Testis (tissue), 2 donors: ENCODE measurements around the gene PRAMEF4.
"Not testable (repeated sequence)": the region's sequence is repeated elsewhere in the genome, so short reads cannot be mapped to it uniquely, and the experiment has no call there.

Experiments used
- POLR2A ChIP-seq: fragments of 450-650 bp; IDR thresholded peaks from one replicate; pipeline ENCODE4 v1.6.1; 2017; ENCODE audit warnings: antibody characterized with exemption, mild to moderate bottlenecking, moderate library complexity
- TF ChIP-seq, protein P1 (sequence below), 3 experiments: fragments of 450-650 bp in 2 of 3; fragments of 200-600 bp in 1 of 3; sonication (generic) in 1 of 3; IDR thresholded peaks; one replicate each; pipeline ENCODE4 v1.5.1; 2016 to 2019; ENCODE audit warnings: antibody characterized with exemption in 3 of 3, mild to moderate bottlenecking in 2 of 3, moderate library complexity in 1 of 3

DNA sequence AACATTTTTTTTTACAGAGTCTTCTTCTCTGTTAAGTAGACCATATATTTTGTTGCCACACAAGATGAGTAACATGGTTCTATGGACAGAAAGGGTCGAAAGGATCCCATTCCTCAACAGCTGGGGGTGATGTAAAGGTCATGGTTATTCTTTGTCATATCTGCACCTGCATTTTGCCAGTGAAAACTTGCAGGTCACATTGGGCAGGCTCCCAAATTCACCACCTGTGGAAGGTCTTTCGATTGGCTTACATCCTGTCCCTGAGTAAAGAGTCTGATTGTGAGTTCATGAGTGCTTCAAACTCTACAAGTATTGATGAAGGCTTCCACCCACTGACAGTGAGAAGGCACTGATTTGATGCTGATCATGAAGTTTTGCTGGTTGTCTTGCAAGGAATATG lies 52.8 kb downstream of the PRAMEF4 start:
- TF ChIP-seq, protein P1, sequence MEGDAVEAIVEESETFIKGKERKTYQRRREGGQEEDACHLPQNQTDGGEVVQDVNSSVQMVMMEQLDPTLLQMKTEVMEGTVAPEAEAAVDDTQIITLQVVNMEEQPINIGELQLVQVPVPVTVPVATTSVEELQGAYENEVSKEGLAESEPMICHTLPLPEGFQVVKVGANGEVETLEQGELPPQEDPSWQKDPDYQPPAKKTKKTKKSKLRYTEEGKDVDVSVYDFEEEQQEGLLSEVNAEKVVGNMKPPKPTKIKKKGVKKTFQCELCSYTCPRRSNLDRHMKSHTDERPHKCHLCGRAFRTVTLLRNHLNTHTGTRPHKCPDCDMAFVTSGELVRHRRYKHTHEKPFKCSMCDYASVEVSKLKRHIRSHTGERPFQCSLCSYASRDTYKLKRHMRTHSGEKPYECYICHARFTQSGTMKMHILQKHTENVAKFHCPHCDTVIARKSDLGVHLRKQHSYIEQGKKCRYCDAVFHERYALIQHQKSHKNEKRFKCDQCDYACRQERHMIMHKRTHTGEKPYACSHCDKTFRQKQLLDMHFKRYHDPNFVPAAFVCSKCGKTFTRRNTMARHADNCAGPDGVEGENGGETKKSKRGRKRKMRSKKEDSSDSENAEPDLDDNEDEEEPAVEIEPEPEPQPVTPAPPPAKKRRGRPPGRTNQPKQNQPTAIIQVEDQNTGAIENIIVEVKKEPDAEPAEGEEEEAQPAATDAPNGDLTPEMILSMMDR (IDR thresholded peaks at IDR 0.05): not testable (repeated sequence)
- TF ChIP-seq POLR2A: not testable (repeated sequence)
